Ovary (tissue), 9 donors: ENCODE results near the gene CAMTA1. TPM values are rescaled to one million over a fixed set of nuclear protein-coding genes. Genes with fewer than 3 reads are reported as not detected.

Experiments
- DNase-seq, 5 donors: peaks; one replicate each; pipeline ENCODE4 v3.0.0-alpha.2; 2019 to 2020
- H3K27ac ChIP-seq, 2 donors: fragments of 200-600 bp; one replicate each; pipeline versions ENCODE4 v1.5.1 to v1.8.0; 2019 to 2022
- H3K27me3 ChIP-seq: fragments of 200-600 bp; one replicate; pipeline ENCODE4 v1.8.0; 2022
- H3K36me3 ChIP-seq: fragments of 200-600 bp; sonication (generic); one replicate; pipeline ENCODE4 v1.5.1; 2019
- H3K4me1 ChIP-seq: one replicate; pipeline ENCODE4 v1.8.1; 2013; ENCODE audit warnings: mild to moderate bottlenecking, moderate library complexity; ENCODE audit not compliant: insufficient read depth
- H3K4me3 ChIP-seq: fragments of 200-600 bp; sonication (generic); one replicate; pipeline ENCODE4 v1.5.1; 2017
- H3K9me3 ChIP-seq, 2 donors: fragments of 200-600 bp in 1 of 2; sonication (generic) in 1 of 2; one replicate each; pipeline versions ENCODE4 v1.5.1 to v1.8.1; 2013 to 2019; ENCODE audit warnings: mild to moderate bottlenecking in 1 of 2, moderate library complexity in 1 of 2
- EP300 ChIP-seq: sonication (generic); formaldehyde crosslinking; IDR thresholded peaks from one replicate; pipeline ENCODE4 v1.6.1; 2017; ENCODE audit warnings: antibody characterized with exemption
- POLR2A ChIP-seq: fragments of 450-650 bp; IDR thresholded peaks from one replicate; pipeline ENCODE4 v1.6.1; 2017; ENCODE audit warnings: antibody characterized with exemption, mild to moderate bottlenecking, moderate library complexity
- WGBS, 3 donors: extraction: QIAGEN DNeasy Blood & Tissue Kit in 1 of 3; methylation state at CpG; one replicate each; pipeline versions ENCODE4 v1.1.5 to v1.1.7; 2013 to 2017; 5-methylcytosine and 5-hydroxymethylcytosine counted together
- intact Hi-C, 4 donors: fragments of 100-400 bp; cut with DNase I; formaldehyde crosslinking; loops; one replicate each; pipeline versions ENCODE4 v1.11.0 to v1.15.1; 2022 to 2023
- polyA plus RNA-seq, 2 donors: library from polyadenylated mRNA; stranded (reverse); fragments of 200-250 nt in 1 of 2; fragments of 350-450 nt in 1 of 2; fragmentation: Illumina TruSeq in 1 of 2; extraction: RNeasy Lipid Tissue Mini Kit (QIAGEN cat#74804) in 1 of 2; gene quantifications; one replicate each; pipeline ENCODE4 v1.2.3, GENCODE V29; 2013 to 2014
- total RNA-seq, 7 donors: library from RNA; depleted of rRNA in 2 of 7; stranded (reverse); fragments of >200 nt in 2 of 7; fragmentation: NEBNext Ultra II Directional in 3 of 7; extraction: Animal tissue kit (Norgen Biotek cat#: 25700) in 3 of 7; gene quantifications; one replicate each; pipeline versions ENCODE4 v1.1.0 to v1.2.4, GENCODE V29; 2016 to 2023
- TF ChIP-seq, protein P1 (sequence below), 3 donors: fragments of 450-650 bp in 2 of 3; fragments of 200-600 bp in 1 of 3; IDR thresholded peaks; one replicate each; pipeline versions ENCODE4 v1.5.1 to v1.8.0; 2016 to 2022; ENCODE audit warnings: antibody characterized with exemption in 3 of 3, mild to moderate bottlenecking in 1 of 3
- donor health status: DM: no; HTN: no; CAD: no; lungs with moderate emphysema.
- donor health status: DM: no; HTN: no; CAD: no.
- donor health status: Bipolar disorder and iron deficiency.
- donor health status: DM: yes; HTN: yes; CAD: no.
- donor health status: DM: no; HTN: no; CAD: no.
- donor health status: DM: yes; HTN: yes; CAD: no.

Gene CAMTA1
- total and polyA plus RNA-seq, 9 donors = 51.1 to 150 (median 67.4) TPM

DNA sequence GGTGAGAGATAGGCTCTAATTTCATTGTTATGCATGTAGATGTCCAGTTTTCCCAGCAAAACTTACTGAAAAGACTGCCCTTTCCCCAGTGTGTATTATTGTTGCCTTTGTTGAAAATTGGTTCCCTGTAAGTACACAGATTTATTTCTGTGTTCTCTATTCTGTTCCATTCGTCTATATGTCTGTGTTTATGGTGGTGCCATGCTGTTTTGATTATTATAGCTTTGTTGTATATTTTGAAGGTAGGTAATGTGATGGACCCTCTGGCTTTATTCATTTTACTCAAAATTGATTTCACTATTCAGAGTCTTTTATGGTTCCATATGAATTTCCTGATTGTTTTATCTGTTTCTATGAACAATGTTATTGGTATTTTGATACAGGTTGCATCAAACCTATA is 610.0 kb downstream of the CAMTA1 start:
- no peak for DNase-seq
- Histone ChIP-seq H3K4me1 (no peaks in the 10 kb centered on the region), H3K27ac (no peak overlapping the region), H3K4me3 (no peak overlapping the region), H3K36me3 (no peaks in the 10 kb centered on the region), H3K27me3 (no peaks in the 10 kb centered on the region), H3K9me3 (no peaks in the 10 kb centered on the region)
- intact Hi-C loops = no loop called here
- no peak for TF ChIP-seq POLR2A
- WGBS, 3 donors = 79 to 90% (median 81%) methylated on average over 1 of the region's 1 CpG

DNA sequence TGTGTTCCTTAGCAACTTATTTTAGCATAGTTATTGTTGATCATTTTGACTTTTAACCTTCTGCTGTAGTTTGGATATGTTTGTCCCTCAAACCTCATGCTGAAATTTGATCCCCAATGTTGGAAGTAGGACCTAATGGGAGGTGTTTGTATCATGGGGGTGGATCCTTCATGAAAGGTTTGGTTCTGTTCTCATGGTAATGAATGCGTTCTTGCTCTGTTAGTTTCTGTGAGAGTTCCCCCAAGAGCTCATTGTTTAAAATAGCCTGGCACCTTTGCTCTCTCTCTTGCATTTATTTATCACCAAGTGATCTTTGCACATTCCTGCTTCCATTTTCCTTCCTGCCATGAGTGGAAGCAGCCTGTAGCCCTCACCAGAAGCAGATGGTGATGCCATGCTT is 613.7 kb downstream of the CAMTA1 start:
- no peak overlapping the region for H3K4me3 ChIP-seq
- no peaks in the 10 kb centered on the region for H3K4me1 ChIP-seq
- WGBS, 3 donors = 61 to 84% (median 75%) methylated on average over 1 of the region's 1 CpG
- H3K9me3 ChIP-seq = no peaks in the 10 kb centered on the region
- intact Hi-C loops = no loop called here
- no peaks in the 10 kb centered on the region for H3K36me3 ChIP-seq
- H3K27me3 ChIP-seq = no peaks in the 10 kb centered on the region
- H3K27ac ChIP-seq = no peak overlapping the region
- TF ChIP-seq EP300 (no peak), POLR2A (no peak)
- TF ChIP-seq, protein P1, sequence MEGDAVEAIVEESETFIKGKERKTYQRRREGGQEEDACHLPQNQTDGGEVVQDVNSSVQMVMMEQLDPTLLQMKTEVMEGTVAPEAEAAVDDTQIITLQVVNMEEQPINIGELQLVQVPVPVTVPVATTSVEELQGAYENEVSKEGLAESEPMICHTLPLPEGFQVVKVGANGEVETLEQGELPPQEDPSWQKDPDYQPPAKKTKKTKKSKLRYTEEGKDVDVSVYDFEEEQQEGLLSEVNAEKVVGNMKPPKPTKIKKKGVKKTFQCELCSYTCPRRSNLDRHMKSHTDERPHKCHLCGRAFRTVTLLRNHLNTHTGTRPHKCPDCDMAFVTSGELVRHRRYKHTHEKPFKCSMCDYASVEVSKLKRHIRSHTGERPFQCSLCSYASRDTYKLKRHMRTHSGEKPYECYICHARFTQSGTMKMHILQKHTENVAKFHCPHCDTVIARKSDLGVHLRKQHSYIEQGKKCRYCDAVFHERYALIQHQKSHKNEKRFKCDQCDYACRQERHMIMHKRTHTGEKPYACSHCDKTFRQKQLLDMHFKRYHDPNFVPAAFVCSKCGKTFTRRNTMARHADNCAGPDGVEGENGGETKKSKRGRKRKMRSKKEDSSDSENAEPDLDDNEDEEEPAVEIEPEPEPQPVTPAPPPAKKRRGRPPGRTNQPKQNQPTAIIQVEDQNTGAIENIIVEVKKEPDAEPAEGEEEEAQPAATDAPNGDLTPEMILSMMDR (IDR thresholded peaks at IDR 0.05) = no peak
- no peak for DNase-seq

DNA sequence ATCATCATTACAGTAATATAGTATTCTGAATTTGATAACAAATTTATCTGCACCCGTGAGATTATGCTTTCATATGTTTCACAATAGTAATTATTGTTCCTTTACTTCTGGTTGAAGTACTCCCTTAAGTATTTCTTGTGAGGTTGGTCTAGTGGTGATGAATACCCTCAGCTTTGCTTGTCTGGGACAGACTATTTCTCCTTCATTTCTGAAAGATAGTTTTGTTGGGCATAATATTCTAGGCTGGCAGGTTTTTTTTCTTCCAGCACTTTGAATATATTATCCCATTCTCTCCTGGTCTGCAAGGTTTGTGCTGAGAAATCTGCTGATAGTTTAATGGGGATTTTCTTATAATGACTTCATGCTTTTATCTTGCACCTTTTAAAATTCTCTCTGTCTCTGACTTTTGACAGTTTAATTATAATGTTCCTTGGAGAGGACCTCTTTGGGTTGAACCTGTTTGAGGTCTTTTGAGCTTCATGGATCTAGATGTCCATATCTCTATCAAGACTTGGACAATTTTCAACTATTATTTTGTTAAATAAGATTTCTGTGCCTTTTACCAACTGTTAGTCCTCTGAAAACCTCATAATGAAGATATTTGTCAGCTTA is 614.4 kb downstream of the CAMTA1 start:
- TF ChIP-seq EP300 (no peak), POLR2A (no peak)
- TF ChIP-seq, protein P1 (IDR thresholded peaks at IDR 0.05) = no peak
- H3K4me1 ChIP-seq = no peaks in the 10 kb centered on the region
- H3K27ac ChIP-seq = no peak overlapping the region
- DNase-seq = no peak
- intact Hi-C loops = no loop called here
- H3K27me3 ChIP-seq = no peaks in the 10 kb centered on the region
- WGBS, 3 donors = 84 to 96% (median 91%) methylated on average over 1 of the region's 1 CpG
- H3K36me3 ChIP-seq = no peaks in the 10 kb centered on the region
- no peak overlapping the region for H3K4me3 ChIP-seq
- no peaks in the 10 kb centered on the region for H3K9me3 ChIP-seq

DNA sequence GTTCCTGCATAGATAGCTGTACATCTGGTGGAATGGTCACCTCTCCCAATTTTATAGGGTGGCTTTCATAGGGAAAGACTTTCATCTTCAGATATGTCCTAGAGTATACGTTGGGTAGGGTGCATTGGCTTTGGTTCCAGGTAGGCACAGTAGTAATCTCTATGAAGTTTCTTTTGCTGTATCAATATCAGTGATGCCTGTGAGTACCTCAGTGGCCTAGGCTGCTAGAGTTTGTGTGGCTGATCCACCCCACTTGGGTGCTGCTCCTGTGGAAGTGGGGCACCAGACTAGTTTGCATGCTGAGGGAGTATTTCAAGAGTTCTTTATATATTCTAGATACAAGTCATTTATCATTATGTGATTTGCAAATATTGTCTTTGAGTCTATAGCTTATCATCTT is 615.3 kb downstream of the CAMTA1 start:
- 83 to 96% (median 89%) methylated on average over 1 of the region's 1 CpG for WGBS, 3 donors
- H3K4me3 ChIP-seq = no peak overlapping the region
- H3K36me3 ChIP-seq = no peaks in the 10 kb centered on the region
- TF ChIP-seq EP300 (no peak), POLR2A (no peak)
- TF ChIP-seq, protein P1 (IDR thresholded peaks at IDR 0.05) = no peak
- no peak for DNase-seq
- no peak overlapping the region for H3K27ac ChIP-seq
- H3K4me1 ChIP-seq = no peaks in the 10 kb centered on the region
- H3K27me3 ChIP-seq = no peaks in the 10 kb centered on the region
- no peaks in the 10 kb centered on the region for H3K9me3 ChIP-seq
- intact Hi-C loops = no loop called here

DNA sequence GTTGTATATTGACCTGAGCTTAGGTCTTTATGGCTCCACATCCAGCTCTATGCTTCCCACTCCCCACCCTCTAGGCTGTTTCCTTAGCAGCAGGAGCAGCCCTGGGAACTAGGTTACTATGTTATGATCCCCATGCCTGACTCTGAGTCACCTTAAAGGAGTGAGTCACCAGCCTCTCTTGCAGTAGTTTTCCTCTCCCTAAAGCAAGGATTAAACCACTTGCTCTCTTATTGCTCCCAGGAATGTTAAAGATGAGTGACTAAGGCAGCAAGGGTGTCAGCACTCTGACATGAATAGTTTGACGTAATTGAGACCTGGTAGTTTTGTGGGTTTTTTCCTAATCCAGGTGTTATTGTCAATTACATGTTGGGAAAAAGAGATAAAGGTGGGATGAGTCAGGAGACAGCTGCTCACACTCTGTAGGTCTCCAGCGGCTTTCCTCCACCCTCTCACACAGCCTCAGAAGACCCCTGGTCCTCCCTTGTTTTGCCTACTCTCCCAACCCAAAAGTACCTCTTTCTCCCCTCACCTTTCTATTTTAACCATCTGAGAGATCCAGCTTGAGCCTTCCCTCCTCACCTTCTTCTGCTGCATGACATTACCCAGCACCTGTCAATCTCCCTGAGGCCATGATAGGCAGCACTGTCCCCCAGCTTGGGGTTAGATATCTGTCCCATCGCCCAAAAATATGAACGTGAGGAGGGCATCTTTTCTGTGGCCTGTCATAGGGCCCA is 616.7 kb downstream of the CAMTA1 start:
- H3K4me3 ChIP-seq = no peak overlapping the region
- H3K36me3 ChIP-seq = no peaks in the 10 kb centered on the region
- no peaks in the 10 kb centered on the region for H3K9me3 ChIP-seq
- no peaks in the 10 kb centered on the region for H3K27me3 ChIP-seq
- intact Hi-C loops = no loop called here
- H3K4me1 ChIP-seq = no peaks in the 10 kb centered on the region
- TF ChIP-seq EP300 (no peak), POLR2A (no peak)
- TF ChIP-seq, protein P1 (IDR thresholded peaks at IDR 0.05) = no peak
- 64 to 72% (median 66%) methylated on average over 4 of the region's 4 CpGs for WGBS, 3 donors
- H3K27ac ChIP-seq = no peak overlapping the region
- DNase-seq = no peak
